Stimulated activated CD4-positive, alpha-beta T cell treated with anti-CD3 and anti-CD28 coated beads, Interleukin-12 subunit alpha, Interleukin-12 subunit beta, amount 100 ng/mL, for 4 hours (primary cell): ENCODE measurements around the gene KRTAP3-2.

Experiments used
- DNase-seq: peaks from one replicate; pipeline ENCODE4 v3.0.0-alpha.2; 2020

The KRTAP3-2 gene

DNA sequence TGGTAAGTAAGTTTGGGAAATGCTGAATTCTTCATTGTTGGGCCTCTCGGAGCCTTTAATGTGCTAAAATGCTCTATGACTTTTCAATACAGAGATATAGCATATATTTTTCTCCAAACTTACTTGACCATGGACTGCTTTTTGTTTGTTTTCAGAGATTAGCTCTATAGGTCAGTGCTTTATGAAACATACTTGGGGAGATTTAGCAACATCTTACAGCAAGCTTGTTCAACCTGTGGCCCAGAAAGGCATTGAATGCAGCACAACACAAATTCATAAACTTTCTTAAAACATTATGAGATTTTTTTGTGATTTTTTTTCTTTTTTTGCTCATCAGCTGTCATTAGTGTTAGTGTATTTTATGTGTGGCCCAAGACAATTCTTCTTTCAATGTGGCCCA is 10.2 kb upstream of the KRTAP3-2 start:
- no peak for DNase-seq

DNA sequence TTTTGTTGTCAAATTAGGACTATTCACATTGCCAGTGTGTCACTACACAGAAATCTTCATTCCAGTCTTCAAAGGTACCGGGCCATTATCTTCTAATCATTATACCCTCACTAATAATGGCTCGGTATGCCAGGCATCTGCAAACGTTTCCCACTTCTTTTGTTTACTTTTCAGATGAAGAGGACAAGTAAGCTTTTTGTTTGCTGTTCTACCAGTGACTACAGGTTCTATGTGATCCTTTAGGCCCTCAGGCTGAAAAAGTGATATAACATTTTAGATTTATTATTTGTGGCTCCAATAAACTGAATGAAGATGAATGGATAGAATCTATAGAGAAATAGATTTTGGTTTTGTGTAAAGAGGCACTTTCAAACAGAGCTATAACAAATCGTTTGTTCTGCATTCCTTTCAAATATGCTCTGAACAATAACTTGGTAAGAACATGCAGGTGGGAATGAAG is 9.6 kb upstream of the KRTAP3-2 start:
- DNase-seq, result no peak

DNA sequence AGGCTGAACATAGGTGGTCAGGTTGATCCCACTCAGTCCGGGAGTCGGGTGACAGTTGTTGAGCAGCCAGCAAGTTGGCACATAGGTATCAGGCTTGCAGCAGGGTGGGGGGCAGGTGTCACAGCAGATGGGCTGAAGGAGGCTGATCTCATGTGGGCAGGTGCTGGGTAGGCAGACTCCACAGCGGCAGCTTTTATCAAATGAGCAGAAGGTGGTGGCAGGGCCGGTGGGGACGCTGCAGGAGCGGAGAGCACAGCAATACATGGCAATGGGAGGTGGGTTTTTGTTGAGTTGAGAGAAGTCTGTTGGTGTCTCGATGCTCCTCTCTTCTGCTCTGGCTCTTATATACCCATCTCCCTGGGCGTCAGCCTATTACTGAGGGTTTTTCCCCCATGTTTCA is 9.1 kb upstream of the KRTAP3-2 start, which contains the start of gene KRTAP3-1:
KRTAP3-1 (minus strand) TSS at position 318 of the 400 bp plus-strand sequence; CDS start at position 264, 54 bp downstream.
- DNase-seq, result no peak

DNA sequence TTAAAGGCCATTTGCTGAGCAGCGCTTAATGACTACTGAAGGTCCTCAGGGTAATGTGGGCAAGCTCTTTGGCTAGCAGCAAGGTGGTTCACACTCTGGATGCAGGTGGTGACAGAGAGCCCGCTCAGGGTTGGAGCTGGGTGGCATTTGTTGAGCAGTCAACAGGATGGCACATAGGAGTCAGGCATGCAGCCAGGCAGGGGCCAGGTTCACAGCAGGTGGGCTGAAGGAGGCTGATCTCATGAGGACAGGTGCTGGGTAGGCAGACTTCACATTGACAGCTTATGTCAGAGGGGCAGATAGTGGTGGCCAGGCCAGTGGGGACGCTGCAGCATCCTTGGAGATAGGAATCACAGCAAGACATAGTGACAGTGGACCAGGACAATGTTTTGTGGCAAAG is 4.7 kb upstream of the KRTAP3-2 start:
- DNase-seq, result no peak

DNA sequence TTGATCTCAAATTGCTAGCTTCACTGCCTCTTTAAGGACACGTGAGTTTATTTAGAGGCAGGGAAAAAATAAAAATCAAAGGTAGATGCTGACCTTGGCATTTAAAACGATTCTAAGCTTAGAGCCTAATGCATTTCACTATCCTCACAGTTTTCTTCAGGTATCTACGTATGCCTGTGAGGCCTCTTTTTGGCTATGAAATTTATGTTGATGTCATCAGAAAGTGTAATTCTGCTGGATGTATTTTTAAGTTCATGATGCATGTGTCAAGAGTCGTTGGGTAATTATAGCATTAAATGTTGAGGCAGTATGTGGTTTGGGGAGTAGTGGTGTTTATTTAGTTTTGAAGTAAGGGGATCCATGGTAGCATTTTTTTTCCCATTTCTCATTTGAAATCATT is 4.2 kb upstream of the KRTAP3-2 start:
- DNase-seq, result no peak

DNA sequence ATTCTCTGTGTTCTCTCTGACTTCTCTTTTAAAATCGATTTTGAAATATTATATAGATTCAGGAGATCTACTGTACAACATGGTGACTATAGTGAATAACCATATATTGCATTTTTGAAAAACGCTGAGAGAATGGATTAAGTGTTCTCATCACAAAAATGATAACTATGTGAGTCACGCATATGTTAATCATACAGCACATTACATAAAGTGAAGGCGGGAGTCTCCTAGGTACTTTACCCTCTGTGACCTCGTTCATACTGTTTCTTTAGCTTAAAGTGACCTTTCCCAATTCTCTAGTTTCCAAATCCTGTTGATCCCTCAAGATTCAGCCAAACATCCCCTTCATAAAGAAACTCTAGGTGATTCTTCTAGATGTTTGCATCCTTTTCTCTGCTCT is 3.1 kb upstream of the KRTAP3-2 start:
- DNase-seq, result no peak

DNA sequence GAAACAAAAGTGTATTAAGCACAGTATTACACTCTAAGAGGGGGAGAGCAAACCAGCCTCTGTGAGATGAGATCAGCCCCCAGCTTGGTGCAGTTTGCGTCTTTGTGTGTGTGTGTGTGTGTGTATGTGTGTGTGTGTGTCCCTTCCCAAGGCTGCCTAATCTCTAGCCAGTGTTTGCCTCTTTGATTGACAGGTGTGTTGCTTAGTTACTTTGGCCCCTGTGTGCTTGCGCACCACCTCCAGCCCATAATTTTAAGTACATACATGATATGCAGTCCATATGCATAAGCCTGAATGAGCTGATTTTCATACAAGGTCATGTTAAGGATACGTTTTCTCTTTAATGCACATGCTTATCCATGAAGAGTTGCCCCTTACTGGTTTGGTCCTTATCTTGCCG is 2.1 kb upstream of the KRTAP3-2 start:
- DNase-seq, result no peak

DNA sequence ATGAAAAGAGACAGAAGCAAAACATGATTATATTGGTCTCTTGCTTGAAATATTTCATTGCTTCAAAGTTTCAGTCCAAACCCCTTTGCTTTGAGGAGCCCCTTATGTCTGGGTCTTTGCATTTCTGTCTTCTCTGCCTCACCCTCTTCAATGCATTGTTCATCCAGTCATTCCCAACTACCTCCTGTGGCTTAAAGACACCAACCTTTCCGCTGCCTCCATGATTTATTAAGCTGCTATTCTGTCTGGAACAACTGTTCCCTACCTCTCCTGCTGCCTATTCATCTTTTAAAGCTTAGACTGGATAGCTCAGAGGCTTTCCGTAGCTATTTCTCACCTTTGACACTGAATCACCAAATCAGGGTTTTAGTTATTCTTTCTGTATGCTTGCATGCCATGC is 2.3 kb downstream of the KRTAP3-2 start:
- DNase-seq, result no peak

DNA sequence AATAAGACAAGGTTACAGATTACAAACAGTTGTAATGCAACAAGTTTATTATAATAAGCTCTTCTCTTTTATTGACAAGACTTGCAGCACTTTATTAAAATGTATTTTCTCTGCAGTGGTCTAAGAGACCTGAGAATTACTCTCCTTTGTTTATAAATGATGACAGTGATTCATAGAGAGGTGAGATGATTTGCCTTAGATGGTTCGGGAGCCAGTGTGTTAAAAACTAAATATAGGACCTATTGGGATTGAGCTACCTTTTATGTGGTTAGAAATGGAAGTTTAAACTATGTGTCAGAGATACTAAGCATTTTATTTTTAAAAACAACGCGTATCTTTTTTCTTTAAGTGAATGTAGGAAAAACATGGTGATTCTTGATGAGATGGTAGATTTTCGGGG is 2.9 kb downstream of the KRTAP3-2 start:
- DNase-seq, result no peak

DNA sequence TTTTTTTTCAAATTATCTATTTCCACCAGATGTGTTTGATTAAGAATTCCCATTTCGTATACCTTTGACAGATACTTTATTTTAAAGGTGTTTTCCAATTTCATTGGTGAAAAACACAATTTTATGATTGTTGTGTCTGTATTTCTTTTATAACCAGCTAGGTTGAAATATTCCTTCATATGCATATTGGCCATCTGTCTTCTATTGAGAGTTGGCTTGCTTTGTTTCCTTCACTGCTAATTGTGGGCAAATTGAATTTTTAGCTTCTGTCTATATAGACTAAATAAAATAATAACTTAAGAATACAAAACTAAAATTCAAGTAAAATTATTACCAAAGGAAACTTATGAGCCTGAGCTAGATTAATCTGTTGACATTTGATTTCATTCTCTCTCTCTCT is 4.6 kb downstream of the KRTAP3-2 start:
- no peak for DNase-seq

DNA sequence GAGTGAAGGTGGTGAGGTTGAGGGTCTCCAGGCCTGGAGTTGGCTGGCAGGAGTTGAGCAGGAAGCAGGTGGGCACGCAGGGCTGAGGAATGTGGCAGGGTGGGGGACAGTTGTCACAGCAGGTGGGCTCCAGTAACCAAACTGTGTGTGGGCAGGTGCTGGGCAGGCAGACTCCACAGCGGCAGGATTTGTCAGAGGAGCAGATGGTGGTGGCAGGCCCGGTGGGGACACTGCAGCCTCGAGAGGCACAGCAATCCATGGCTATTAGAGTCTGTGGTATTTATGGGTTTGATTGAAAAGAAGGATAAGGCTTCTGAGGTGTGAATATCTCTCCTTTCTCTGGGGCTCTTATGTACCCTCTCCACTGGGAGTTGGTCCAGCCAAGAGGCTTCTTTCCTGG is 5.9 kb downstream of the KRTAP3-2 start, which contains the start of gene KRTAP3-3:
KRTAP3-3 (minus strand) TSS at position 326 of the 400 bp plus-strand sequence; CDS start at position 259, 67 bp downstream.
- no peak for DNase-seq

DNA sequence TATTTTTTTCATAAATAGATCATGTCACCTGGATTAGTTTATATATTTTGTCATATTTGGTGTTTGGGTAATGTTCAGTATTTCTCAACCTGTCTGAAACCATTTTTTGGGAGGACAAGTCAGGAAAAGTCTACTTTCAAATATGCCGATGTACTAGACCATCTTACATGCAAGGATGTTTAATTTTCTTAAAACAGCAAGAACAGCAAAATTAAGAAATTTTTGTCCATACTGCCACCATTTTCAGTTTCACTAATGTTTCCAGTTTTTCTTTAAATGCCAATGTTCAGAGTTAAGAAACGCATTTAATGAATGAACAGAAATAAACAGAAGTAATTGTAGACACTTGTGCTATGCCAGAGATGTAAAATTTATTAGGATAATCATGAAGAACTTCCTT is 6.6 kb downstream of the KRTAP3-2 start:
- DNase-seq, result no peak

DNA sequence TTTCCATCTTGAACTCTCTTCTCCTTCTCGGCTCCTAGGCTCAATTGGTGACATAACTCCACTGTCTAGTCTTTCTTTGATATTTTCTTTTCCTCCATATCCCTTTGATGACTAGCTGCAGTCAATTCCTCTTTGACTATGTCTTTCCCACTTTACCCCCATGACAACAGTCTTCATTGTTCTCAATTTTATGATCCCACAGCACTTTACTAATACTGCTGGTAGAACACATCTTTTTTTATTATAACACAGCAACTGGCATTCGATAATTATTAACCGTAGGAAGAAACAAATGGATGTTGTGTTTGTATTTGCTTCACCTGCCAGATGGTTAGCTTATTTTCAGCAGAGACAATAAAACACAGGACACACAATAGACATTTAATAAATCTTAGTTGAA is 7.0 kb downstream of the KRTAP3-2 start:
- no peak for DNase-seq

DNA sequence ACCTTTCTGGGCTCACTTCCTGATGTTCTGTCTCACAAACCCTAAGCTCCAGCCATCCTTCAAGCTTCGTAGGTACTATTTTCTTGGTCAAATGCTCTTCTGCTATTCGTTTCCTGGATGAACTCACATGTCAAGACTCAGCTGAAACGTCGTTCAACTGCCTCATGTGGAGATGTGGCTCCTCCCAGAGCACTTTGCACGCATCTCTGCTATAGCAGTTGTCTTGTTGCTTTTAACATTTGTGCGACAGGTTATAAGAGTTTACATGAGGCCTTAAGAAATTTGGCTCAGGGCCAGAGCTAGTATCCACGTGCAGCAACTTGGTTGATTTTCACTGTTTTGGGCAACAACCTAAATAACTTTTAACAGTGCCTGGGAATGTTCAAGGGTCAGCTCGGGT is 12.8 kb downstream of the KRTAP3-2 start:
- no peak for DNase-seq

DNA sequence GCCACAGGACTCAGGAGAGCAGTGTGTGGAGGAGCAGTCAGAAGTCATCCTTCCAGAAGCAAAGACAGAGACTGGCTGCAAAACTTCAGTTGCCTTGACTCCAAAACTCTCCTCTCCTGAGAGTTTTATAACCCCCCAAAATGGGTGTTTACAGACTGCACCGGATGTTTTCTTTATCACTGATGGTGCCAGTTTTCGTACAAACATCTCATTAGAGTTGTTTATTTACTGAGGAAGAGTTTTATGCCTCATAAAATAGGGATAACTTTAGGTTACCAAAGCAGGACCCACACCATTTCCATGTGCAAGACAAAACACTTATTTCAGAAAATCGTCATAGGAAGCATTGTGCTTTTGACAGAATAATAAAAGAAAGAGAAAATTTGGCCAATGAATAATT is 15.5 kb downstream of the KRTAP3-2 start, which contains the start of gene KRT40:
KRT40 (minus strand) TSS at position 101 of the 400 bp plus-strand sequence; CDS start at position 48, 53 bp downstream.
- DNase-seq, result no peak

DNA sequence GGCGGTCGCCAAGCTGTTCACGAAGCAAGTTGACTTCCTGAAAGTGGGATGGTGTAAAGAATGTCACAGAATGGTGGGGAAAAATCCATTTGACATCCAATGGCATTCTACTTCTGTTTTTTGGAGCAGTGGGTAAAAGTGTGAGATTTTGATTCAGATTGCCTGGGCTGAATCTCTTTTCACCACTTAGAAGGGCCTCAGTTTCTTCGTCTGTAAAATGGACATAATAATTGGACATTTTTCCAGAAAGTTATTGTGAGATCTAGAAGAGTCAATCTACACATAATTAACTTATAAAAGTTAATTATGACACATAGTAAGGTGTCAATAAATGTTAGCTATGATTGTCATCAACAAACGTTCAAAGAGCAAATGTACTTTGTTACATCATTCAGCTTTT is 18.6 kb downstream of the KRTAP3-2 start:
- no peak for DNase-seq

DNA sequence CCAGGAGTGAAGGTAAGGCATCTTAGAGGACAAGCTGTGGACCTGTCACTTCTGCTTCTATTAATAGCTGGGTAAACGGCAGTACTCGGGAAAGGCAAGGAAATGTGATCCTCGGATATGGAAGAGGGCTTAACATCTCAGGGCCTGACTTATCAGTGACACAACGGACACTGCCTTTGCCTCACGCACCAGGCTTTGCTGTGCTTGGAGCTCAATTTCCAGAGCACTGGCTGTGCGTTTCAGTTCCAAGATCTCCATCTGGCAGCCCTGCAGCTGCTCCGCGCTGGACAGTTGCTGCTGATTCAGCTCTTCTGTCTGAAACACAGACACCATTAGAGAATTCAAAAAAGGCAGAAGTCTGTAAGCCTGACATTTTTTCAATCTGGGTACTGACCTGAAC is 19.1 kb downstream of the KRTAP3-2 start:
- DNase-seq, result no peak

DNA sequence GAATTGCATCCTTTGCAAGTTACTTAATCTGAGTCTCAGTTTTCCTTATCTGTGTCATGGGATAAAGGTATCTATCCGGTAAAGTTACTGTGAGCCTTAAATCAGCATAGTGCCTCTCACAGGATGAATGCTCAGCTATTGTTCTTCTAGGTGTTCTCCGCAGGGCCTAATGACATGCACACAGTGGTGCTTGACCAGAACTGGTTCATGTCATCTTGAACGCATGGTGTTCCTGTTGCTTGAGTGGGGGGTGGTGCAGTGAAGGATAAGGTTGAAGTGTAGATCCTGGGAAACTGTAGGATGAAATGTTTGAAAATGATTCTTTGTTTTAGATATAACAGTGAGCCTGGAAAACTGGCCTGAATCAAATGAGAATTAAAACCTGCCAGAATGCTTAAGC is 19.6 kb downstream of the KRTAP3-2 start:
- no peak for DNase-seq

DNA sequence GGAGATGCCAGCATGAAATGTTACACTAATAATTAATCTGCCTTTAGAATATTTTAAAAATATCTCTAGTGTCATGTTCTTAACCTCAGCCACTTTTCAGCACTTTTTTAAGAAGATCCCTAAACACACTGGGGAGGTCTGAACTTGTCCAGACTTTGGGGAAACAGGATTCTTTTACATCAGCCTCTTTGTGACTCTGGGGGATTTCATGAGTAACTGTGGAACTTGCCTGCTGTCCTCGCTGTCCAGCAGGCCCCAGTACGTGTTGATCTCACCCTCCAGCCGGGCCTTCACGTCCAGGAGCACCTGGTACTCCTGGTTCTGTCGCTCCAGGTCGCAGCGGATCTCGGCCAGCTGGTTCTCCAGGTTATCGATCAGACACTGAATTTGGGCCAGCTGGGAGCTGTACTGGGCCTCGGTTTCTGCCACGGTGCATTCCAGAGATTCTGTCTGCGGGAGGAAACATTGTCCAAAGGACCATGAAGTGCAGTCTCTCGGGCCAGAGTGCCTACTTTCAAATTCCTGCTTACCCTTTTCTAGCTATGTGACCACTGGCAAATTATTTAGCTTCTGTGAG is 21.0 kb downstream of the KRTAP3-2 start:
- no peak for DNase-seq

DNA sequence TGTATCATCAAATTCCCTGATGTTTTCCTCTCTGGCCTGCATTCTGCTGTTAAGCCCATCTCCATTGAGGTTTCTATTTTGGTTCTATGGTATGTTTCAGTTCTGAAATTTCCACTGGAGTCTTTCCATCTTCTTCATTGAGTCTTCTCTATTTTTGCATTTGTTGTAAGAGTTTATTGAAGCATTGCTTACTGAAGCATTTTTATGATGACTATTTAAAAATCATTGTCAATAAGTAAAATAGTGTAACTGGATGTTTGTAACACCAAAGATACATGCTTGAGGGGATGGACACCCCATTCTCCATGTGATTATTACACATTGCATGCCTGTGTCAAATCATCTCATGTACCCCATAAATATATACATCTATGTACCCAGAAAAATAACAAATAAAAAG is 24.2 kb downstream of the KRTAP3-2 start:
- DNase-seq, result no peak

DNA sequence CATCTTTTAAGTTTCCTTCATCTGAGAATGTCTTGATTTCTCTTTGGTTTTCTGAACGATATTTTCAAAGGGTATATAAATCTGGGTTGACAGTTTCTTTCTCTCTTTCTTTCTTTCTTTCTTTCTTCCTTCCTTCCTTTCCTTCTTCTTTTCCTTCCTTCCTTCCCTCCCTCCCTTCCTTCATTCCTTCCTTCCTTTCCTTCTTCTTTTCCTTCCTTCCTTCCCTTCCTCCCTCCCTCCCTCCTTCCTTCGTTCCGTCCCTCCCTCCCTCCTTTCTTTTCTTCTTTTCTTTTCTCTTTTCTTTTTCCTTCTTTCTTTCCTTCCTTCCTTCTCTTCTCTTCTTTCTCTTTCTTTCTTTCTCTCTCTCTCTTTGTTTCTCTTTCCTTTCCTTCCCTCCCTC is 25.3 kb downstream of the KRTAP3-2 start:
- DNase-seq, result no peak

DNA sequence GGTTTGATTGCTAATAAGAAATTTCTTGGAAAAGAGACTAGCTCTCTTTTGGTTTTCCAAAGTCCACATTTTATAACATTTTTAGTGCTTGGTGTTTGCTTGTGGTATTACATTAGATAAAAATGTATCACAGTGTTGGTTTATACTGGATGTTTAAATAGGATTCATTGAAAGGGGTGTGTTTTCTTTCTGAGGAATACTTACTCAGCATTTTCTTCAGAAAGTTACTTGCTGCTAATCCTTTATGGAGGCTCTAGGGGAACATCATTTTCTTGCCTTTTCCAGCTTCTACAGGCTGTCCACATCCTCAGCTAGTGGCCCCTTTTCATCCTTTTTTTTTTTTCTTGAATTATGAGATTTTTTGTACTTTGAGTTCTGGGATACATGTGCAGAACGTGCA is 32.1 kb downstream of the KRTAP3-2 start:
- DNase-seq, result no peak

DNA sequence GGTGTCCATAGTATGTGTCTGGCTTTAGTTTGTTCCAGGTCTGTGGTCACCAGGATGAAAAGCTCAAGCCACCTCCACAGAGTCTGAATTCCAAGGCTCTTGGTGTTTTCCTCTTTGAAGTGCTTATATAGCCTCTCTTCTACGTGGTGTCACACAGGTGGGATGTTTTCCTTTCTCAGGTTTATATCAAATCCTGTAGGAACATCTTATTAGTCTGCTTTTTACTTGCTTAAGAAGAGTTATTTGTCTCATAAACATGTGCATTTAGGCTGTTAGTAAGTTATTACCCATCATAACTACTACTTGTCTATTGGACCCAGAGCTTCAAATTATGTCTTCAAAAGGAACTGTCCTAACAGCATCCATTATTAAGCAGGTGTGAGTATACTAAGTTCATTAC is 32.9 kb downstream of the KRTAP3-2 start, which contains the start of gene KRT39:
KRT39 (minus strand) TSS at position 101 of the 400 bp plus-strand sequence; CDS start at position 9, 92 bp downstream.
- no peak for DNase-seq

DNA sequence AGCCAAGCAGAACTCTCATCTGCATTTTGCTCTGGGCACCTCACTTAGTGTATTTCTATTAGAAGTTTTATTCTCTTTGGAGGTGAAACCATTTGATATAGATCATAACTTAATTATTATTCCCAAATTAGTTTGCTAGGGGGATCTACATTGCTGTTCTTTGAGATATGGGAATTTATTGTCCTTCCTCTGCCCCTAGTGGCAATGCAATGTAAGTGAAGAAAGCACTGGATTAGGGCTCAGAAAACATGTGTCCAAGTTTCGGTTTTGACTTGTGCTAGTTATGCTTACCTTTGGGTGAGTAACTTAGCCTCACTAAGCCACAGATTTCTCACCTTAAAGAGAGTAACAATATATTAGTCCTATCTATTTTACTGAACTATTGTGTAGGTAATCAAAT is 35.9 kb downstream of the KRTAP3-2 start:
- DNase-seq, result no peak

DNA sequence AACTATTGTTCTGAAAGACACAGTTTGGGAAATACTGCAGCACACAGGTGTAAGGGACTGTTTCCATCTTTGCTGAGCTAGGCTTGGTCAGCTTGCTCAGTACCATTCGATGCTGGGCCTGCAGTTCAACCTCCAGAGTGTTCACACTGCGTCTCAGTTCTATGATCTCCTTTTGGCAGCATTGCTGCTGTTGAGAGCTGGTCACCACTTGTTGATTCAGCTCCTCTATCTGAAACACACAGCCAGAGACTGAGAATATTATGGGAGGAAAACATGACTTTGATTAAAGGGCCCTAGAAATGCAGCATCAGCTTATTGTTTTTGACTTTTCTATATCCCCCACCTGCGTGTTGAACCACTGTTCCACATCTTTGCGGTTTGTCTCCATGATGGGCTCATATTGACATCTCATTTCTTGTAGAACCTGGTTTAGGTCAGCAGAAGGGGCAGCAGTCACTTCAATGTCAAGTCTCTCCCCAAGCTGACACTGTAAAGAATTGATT is 37.6 kb downstream of the KRTAP3-2 start:
- DNase-seq, result no peak
